ENCODE measurements around the gene ABCD4.
"Not testable (repeated sequence)": the region's sequence is repeated elsewhere in the genome, so short reads cannot be mapped to it uniquely, and the experiment has no call there.

Gene ABCD4

DNA sequence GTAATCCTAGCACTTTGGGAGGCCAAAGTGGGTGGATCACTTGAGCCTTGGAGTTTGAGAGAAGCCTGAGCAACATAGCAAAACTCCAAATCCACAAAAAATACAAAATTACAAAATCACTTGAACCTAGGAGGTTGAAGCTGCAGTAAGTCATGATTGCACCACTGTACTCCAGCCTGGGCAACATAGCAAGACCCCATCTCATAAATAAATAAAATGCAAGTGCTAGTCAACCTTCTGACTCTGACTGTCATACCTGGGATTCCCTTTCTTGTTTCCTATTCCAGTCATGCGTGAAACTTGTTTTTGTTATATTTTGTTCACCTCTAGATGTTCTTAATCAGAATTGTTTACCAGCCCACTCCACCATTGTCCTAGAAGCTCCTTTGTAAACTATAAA is 31.4 kb downstream of the ABCD4 start:
- Histone ChIP-seq H3K4me2 (ENCODE audit: low read length) (no peak overlapping the region), H4K8ac (ENCODE audit: low read depth, low read length) (no peak overlapping the region), H3K23ac (ENCODE audit: low read length) (no peak overlapping the region), H3K9me3 (ENCODE audit: insufficient read depth, low read depth, low read length) (no peaks in the 10 kb centered on the region), H3K36me3 (ENCODE audit: control insufficient read depth in 1 of 2, insufficient read depth in 2 of 2, low read length in 2 of 2) (no peaks in the 10 kb centered on the region), H2BK120ac (ENCODE audit: insufficient read depth, low read length, poor library complexity) (no peak overlapping the region), H2AK5ac (ENCODE audit: low read length) (no peak overlapping the region), H3K27me3 (ENCODE audit: insufficient read depth, low read length) (no peaks in the 10 kb centered on the region), H4K91ac (ENCODE audit: low read depth, low read length) (no peak overlapping the region), H2BK12ac (ENCODE audit: low read length) (no peak overlapping the region), H3K18ac (ENCODE audit: low read length) (no peak overlapping the region), H4K12ac (ENCODE audit: low read depth, low read length) (no peak overlapping the region), H3K4ac (ENCODE audit: low read depth, low read length) (no peak overlapping the region), H3K79me2 (ENCODE audit: control insufficient read depth, insufficient read depth, low read length, poor library complexity) (no peaks in the 10 kb centered on the region), H3K4me1 (ENCODE audit: control insufficient read depth in 1 of 2, insufficient read depth in 2 of 2, low read length in 2 of 2) (peaks cover 7 to 8% of the 10 kb centered on the region in 2 experiments), H2AFZ (ENCODE audit: insufficient read depth, low read length, poor library complexity) (no peak overlapping the region), H3K79me1 (ENCODE audit: low read length) (no peaks in the 10 kb centered on the region), H3K9ac (ENCODE audit: low read length) (no peak overlapping the region), H3K4me3 (ENCODE audit: low read depth, low read length) (no peak overlapping the region), H3K14ac (ENCODE audit: low read length) (no peak overlapping the region), H3K27ac (ENCODE audit: low read depth, low read length) (no peak overlapping the region), H2BK5ac (ENCODE audit: low read depth, low read length, poor library complexity) (no peak overlapping the region)
- DNase-seq = no peak
- WGBS (ENCODE audit: extremely low coverage, insufficient coverage, insufficient read length) = no CpG with 5 or more reads among the region's 1 CpG

DNA sequence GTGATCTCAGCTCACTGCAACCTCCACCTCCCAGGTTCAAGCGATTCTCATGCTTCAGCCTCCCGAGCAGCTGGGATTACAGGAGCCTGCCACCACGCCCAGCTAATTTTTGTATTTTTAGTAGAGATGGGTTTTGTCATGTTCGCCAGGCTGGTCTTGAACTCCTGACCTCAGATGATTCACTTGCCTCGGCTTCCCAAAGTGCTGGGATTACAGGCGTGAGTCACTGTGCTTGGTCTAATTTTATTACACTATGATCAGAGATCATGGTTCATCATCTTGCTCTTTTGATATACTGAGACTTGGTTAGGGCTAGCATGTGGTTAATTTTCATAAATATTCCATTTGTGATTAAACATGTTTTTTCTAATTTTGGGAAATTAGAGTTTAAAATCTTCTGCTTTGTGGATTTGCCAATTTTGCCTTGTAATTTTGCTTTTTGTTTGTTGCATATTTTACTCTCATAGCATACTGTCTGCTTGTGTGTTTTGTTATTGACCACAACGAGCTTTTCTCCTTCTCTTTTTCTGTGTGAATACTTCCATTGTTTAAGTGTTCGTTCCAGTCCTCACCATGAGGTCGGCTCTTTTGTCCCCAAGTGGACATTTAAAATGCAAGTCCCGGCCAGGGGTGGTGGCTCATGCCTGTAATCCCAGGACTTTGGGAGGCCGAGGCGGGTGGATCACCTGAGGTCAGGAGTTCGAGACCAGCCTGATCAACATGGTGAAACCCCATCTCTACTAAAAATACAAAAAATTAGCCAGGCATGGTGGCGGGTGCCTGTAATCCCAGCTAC is 32.2 kb downstream of the ABCD4 start:
- WGBS (ENCODE audit: extremely low coverage, insufficient coverage, insufficient read length) = no CpG with 5 or more reads among the region's 14 CpGs

DNA sequence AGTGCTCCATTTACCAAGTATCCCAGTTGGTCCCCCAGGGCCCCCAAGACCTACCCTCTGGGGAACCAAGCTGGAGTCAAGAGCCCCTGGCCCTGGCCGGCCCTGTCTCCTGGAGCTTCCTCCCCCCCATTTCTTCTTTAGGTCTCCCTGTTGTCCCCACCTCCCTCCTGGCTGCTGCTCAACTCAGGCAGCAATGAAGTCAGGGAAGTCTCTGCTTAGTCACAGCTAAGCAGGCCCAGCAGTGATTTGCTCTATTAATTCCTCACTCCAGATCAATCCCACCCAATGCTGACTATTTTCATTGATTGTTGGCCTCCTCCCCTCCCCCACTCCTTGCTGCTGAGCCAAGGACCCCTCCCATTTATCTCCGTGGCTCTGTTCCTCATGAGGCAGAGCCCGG is 35.1 kb downstream of the ABCD4 start:
- no peak overlapping the region for H2AK5ac ChIP-seq (ENCODE audit: low read length)
- no peak overlapping the region for H4K12ac ChIP-seq (ENCODE audit: low read depth, low read length)
- no peak overlapping the region for H2BK12ac ChIP-seq (ENCODE audit: low read length)

More for the DNA sequence above, 32.2 kb downstream of the ABCD4 start:
- H2AFZ ChIP-seq (ENCODE audit: insufficient read depth, low read length, poor library complexity); H3K18ac ChIP-seq (ENCODE audit: low read length); H3K27me3 ChIP-seq (ENCODE audit: insufficient read depth, low read length); H2BK5ac ChIP-seq (ENCODE audit: low read depth, low read length, poor library complexity); H4K91ac ChIP-seq (ENCODE audit: low read depth, low read length); H3K4me1 ChIP-seq (ENCODE audit: control insufficient read depth in 1 of 2, insufficient read depth in 2 of 2, low read length in 2 of 2); H3K4me2 ChIP-seq (ENCODE audit: low read length); H3K23ac ChIP-seq (ENCODE audit: low read length); H3K9ac ChIP-seq (ENCODE audit: low read length); H4K12ac ChIP-seq (ENCODE audit: low read depth, low read length); H3K36me3 ChIP-seq (ENCODE audit: control insufficient read depth in 1 of 2, insufficient read depth in 2 of 2, low read length in 2 of 2); H2BK120ac ChIP-seq (ENCODE audit: insufficient read depth, low read length, poor library complexity); H3K79me2 ChIP-seq (ENCODE audit: control insufficient read depth, insufficient read depth, low read length, poor library complexity); H3K79me1 ChIP-seq (ENCODE audit: low read length); H3K14ac ChIP-seq (ENCODE audit: low read length); H3K4ac ChIP-seq (ENCODE audit: low read depth, low read length); H3K27ac ChIP-seq (ENCODE audit: low read depth, low read length); H3K9me3 ChIP-seq (ENCODE audit: insufficient read depth, low read depth, low read length); H2BK12ac ChIP-seq (ENCODE audit: low read length); H2AK5ac ChIP-seq (ENCODE audit: low read length); H4K8ac ChIP-seq (ENCODE audit: low read depth, low read length); H3K4me3 ChIP-seq (ENCODE audit: low read depth, low read length): not testable (repeated sequence)
- peak in 1 of 2 donors; percentile 26 for DNase-seq

DNA sequence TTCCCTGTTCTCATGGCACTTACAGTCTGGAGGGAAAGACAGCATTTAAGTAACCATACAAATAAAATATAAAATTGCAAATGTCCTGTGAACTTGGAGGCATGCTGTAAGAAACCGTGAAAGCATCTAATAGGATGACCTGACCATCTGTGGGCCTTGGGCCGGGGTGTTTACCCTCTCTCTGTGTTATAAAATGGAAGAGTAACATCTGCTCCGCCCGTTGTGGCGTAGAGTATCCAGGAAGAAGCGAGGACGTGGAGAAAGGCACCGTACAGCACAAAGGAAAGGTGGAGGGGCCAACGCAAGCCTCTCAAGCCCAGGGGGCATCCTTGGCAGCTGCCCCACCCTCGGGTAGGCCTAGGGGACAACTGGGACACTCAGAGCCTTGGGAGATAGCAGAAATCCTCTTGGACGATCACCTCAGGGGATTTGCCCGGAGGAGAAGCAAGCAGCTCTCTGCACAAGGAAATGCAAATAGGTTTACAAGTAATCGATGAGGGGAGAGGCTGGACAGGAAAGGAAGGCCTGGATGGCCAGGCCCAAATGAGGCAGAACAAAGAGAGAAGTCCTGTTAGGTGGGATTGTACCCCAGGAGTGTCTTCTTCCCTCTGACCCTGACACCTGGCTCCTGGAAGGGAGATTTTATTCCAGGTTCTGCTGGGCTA is 37.3 kb downstream of the ABCD4 start:
- H3K79me1 ChIP-seq (ENCODE audit: low read length) = no peaks in the 10 kb centered on the region
- H3K36me3 ChIP-seq (ENCODE audit: control insufficient read depth in 1 of 2, insufficient read depth in 2 of 2, low read length in 2 of 2) = no peaks in the 10 kb centered on the region
- H3K27me3 ChIP-seq (ENCODE audit: insufficient read depth, low read length) = no peaks in the 10 kb centered on the region
- no peak overlapping the region for H2BK5ac ChIP-seq (ENCODE audit: low read depth, low read length, poor library complexity)
- H2AK5ac ChIP-seq (ENCODE audit: low read length) = no peak overlapping the region
- H3K9ac ChIP-seq (ENCODE audit: low read length) = no peak overlapping the region
- no peak overlapping the region for H3K27ac ChIP-seq (ENCODE audit: low read depth, low read length)
- H3K14ac ChIP-seq (ENCODE audit: low read length) = no peak overlapping the region
- no peak overlapping the region for H4K12ac ChIP-seq (ENCODE audit: low read depth, low read length)
- no peak overlapping the region for H2BK12ac ChIP-seq (ENCODE audit: low read length)
- no peak overlapping the region for H2BK120ac ChIP-seq (ENCODE audit: insufficient read depth, low read length, poor library complexity)
- H3K4me2 ChIP-seq (ENCODE audit: low read length) = no peak overlapping the region
- H4K91ac ChIP-seq (ENCODE audit: low read depth, low read length) = no peak overlapping the region
- H3K4me3 ChIP-seq (ENCODE audit: low read depth, low read length) = no peak overlapping the region
- no peak overlapping the region for H2AFZ ChIP-seq (ENCODE audit: insufficient read depth, low read length, poor library complexity)
- no peak for DNase-seq
- H3K23ac ChIP-seq (ENCODE audit: low read length) = no peak overlapping the region
- no peak overlapping the region for H3K4ac ChIP-seq (ENCODE audit: low read depth, low read length)
- no peaks in the 10 kb centered on the region for H3K9me3 ChIP-seq (ENCODE audit: insufficient read depth, low read depth, low read length)
- no CpG with 5 or more reads among the region's 13 CpGs for WGBS (ENCODE audit: extremely low coverage, insufficient coverage, insufficient read length)
- no peaks in the 10 kb centered on the region for H3K4me1 ChIP-seq (ENCODE audit: control insufficient read depth in 1 of 2, insufficient read depth in 2 of 2, low read length in 2 of 2)
- H4K8ac ChIP-seq (ENCODE audit: low read depth, low read length) = no peak overlapping the region
- no peaks in the 10 kb centered on the region for H3K79me2 ChIP-seq (ENCODE audit: control insufficient read depth, insufficient read depth, low read length, poor library complexity)
- no peak overlapping the region for H3K18ac ChIP-seq (ENCODE audit: low read length)

More for the DNA sequence above, 35.1 kb downstream of the ABCD4 start:
- H3K9ac ChIP-seq (ENCODE audit: low read length) = no peak overlapping the region
- WGBS (ENCODE audit: extremely low coverage, insufficient coverage, insufficient read length) = no CpG with 5 or more reads among the region's 3 CpGs
- H3K4ac ChIP-seq (ENCODE audit: low read depth, low read length) = no peak overlapping the region
- no peaks in the 10 kb centered on the region for H3K27me3 ChIP-seq (ENCODE audit: insufficient read depth, low read length)
- H3K4me3 ChIP-seq (ENCODE audit: low read depth, low read length) = no peak overlapping the region
- no peak overlapping the region for H4K91ac ChIP-seq (ENCODE audit: low read depth, low read length)
- H3K79me2 ChIP-seq (ENCODE audit: control insufficient read depth, insufficient read depth, low read length, poor library complexity) = no peaks in the 10 kb centered on the region
- H2AFZ ChIP-seq (ENCODE audit: insufficient read depth, low read length, poor library complexity) = no peak overlapping the region
- no peak overlapping the region for H4K8ac ChIP-seq (ENCODE audit: low read depth, low read length)
- H3K27ac ChIP-seq (ENCODE audit: low read depth, low read length) = no peak overlapping the region
- no peak overlapping the region for H3K14ac ChIP-seq (ENCODE audit: low read length)
- H2BK5ac ChIP-seq (ENCODE audit: low read depth, low read length, poor library complexity) = no peak overlapping the region
- no peak overlapping the region for H3K4me2 ChIP-seq (ENCODE audit: low read length)
- H3K9me3 ChIP-seq (ENCODE audit: insufficient read depth, low read depth, low read length) = no peaks in the 10 kb centered on the region
- H3K23ac ChIP-seq (ENCODE audit: low read length) = no peak overlapping the region
- DNase-seq = no peak
- no peaks in the 10 kb centered on the region for H3K4me1 ChIP-seq (ENCODE audit: control insufficient read depth in 1 of 2, insufficient read depth in 2 of 2, low read length in 2 of 2)
- no peaks in the 10 kb centered on the region for H3K79me1 ChIP-seq (ENCODE audit: low read length)
- H2BK120ac ChIP-seq (ENCODE audit: insufficient read depth, low read length, poor library complexity) = no peak overlapping the region
- no peaks in the 10 kb centered on the region for H3K36me3 ChIP-seq (ENCODE audit: control insufficient read depth in 1 of 2, insufficient read depth in 2 of 2, low read length in 2 of 2)
- H3K18ac ChIP-seq (ENCODE audit: low read length) = no peak overlapping the region
